HG02870 (cell line): ENCODE measurements around the gene SAMD4A.
A peak's percentile ranks its signal among the peaks of the same experiment; 100 is the strongest.

ENCODE experiments used
- ATAC-seq: cut with Tn5 transposase; IDR thresholded peaks from one replicate; pipeline ENCODE4 v1.9.1; 2021; ENCODE audit warnings: mild to moderate bottlenecking, moderate library complexity; ENCODE audit not compliant: unreplicated experiment

SAMD4A gene

GRCh38 chr14:54566410-54567223 lies at the start of gene SAMD4A:
Gene SAMD4A (plus strand): TSS chr14:54567128. CDS start chr14:54567917, 789 bp downstream.
- ATAC-seq: peak; percentile 32

DNA sequence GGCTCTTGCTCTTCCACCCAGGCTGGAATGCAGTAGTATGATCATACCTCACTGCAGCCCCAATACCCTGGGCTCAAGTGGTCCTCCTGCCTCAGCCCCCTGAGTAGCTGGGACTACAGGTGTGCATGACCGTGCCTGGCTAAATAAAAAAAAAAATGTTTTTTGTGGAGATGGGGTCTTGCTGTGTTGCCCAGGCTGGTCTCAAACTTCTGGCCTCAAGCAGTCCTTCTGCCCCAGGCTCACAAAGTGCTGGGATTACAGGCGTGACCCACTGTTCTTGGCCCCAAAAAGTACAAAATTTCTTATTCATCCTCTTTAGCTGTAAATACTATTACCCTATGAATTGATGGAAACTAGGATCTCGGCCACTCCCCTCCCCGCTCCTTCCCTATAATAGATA lies 42.5 kb upstream of the SAMD4A start:
- no peak for ATAC-seq

DNA sequence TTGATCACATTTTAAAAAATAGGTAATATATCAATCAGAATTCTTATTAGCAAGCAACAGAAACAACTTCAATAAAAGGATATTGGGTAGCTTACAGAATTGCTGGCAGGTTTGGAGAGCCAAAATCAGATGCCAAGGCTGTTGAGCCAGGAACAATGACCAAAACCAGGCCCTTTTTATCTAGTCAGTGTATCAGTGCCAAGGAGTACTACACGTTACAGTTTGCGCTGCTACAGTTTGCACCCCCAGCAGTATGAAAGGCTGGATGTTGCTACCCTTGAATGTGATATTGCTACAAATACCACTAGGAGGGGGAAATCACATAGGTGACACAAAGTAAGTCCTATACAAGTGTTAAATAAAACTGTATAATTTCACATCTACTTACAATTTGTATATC lies 38.0 kb upstream of the SAMD4A start:
- no peak for ATAC-seq

DNA sequence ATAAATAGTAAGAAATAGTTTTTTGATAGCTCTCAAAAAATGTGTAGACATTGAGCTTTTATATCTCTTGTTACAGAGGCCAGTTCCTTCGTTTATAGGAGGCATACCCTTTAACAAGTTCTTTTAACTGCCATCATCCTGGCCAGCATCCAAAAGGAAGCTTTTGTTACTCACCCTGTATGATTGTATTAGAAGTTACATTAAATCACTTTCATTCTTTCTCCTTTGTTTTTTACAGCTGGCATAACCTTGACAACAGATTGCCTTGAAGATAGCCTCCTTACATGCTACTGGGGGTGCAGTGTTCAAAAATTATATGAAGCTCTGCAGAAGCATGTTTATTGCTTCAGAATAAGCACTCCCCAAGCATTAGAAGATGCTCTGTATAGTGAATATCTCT lies 37.1 kb upstream of the SAMD4A start:
- no peak for ATAC-seq

- peak; percentile 96 for ATAC-seq
Measured at GRCh38 chr14:54532111-54533012, 34.6 kb upstream of the SAMD4A start.

DNA sequence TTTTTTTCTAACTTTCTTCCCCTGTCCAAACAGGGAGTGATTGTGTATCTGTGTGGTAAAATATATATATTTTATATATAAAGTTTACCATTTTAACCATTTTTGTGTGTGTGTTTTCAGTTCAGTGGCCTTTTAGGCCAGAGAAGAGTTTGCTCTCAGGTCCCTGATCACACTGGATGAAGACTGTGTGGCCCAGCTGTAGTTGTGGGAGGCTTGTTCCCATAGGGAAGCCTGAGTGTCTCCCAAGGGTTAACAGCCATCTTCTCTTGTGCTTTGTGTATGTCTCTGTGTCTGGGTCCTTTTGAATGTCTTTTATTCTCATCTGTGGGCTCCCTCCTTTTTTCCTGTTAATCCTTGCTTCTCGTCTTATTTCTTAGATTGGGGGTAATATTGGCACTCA lies 33.8 kb upstream of the SAMD4A start:
- ATAC-seq: peak; percentile 8

- ATAC-seq: no peak
Measured at GRCh38 chr14:54535126-54535525, 31.8 kb upstream of the SAMD4A start.

- no peak for ATAC-seq
Measured at GRCh38 chr14:54535646-54536045, 31.3 kb upstream of the SAMD4A start.

DNA sequence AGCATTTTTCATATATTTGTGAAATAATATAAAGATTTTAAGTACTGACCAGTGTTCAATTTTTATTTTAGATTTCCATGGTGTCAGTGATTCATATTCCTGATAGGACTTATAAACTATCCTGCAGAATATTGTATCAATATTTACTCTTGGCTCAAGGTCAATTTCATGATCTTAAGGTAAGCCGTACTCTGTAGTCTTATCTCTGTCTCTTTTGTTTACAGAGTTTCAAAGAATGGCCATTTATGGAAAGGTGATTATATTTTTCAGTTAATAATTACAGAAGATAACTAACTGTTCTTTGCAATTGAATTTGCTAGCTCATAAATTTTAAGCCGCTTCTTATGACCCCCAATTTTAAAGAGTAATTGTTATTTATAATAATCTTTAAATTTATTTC lies 29.3 kb upstream of the SAMD4A start:
- ATAC-seq: no peak

- no peak for ATAC-seq
Measured at GRCh38 chr14:54538055-54538454, 28.9 kb upstream of the SAMD4A start.

- no peak for ATAC-seq
Measured at GRCh38 chr14:54547583-54547982, 19.3 kb upstream of the SAMD4A start.

GRCh38 chr14:54548491-54548890 lies 18.4 kb upstream of the SAMD4A start:
- no peak for ATAC-seq

- no peak for ATAC-seq
Measured at GRCh38 chr14:54549862-54550261, 17.1 kb upstream of the SAMD4A start.

- no peak for ATAC-seq
Measured at GRCh38 chr14:54550514-54550913, 16.4 kb upstream of the SAMD4A start.

- no peak for ATAC-seq
Measured at GRCh38 chr14:54554401-54554800, 12.5 kb upstream of the SAMD4A start.

- ATAC-seq: no peak
Measured at GRCh38 chr14:54555651-54556050, 11.3 kb upstream of the SAMD4A start.

GRCh38 chr14:54556535-54556934 lies 10.4 kb upstream of the SAMD4A start:
- no peak for ATAC-seq

GRCh38 chr14:54562334-54562733 lies 4.6 kb upstream of the SAMD4A start:
- no peak for ATAC-seq

- ATAC-seq: no peak
Measured at GRCh38 chr14:54564071-54564867, 2.7 kb upstream of the SAMD4A start.

DNA sequence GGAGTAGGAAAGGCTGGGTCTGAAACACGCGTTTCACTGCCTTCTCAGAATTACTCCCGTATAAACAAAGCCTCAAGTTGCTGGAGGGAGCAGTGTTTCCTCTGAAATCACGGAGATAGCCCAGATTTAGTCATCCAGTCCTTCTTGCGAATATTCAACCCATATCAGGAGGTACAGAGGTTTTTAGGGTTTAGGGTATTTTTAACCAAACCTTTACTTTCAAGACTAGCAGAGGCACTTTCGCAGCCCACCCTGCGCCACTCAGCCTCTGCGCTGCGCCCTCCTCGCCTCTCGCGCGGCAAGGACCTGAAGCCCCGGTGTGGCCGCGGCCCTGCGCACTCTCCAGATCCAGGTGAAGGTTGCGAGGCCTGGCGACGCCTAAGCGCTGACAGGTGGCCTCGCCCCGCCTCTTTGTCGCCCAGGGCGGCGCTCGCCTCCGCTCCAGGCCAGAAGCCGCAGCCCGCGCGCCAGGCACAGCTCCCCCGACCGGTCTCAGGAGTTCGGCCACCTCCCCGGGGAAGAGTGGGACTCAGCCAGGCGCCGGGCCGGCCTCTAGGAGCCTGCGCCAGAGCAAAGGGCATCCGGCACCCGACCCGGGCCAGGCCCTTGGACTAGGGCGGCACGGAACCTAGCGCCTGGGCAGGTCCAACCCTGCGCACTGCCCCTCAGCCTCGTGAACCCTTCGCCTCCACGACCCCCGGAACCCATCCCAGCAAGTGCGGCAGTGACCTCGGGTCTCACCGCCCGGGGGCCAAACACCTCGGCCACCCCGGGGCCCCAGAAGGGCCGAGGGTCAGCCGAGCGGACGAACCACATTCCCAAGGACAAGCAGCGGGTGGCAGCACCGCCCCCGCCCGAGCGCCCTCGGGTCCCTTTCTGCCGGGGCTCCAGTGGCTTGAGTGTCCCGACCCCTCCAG lies 1.8 kb upstream of the SAMD4A start:
- peak; percentile 40 for ATAC-seq
